ENCODE measurements around the gene LTBP3. TPM values are rescaled to one million over a fixed set of nuclear protein-coding genes. Genes with fewer than 3 reads are reported as not detected.

The LTBP3 gene
- total RNA-seq, 2 experiments from 2014 or later, result 11.2 to 13.8 TPM

DNA sequence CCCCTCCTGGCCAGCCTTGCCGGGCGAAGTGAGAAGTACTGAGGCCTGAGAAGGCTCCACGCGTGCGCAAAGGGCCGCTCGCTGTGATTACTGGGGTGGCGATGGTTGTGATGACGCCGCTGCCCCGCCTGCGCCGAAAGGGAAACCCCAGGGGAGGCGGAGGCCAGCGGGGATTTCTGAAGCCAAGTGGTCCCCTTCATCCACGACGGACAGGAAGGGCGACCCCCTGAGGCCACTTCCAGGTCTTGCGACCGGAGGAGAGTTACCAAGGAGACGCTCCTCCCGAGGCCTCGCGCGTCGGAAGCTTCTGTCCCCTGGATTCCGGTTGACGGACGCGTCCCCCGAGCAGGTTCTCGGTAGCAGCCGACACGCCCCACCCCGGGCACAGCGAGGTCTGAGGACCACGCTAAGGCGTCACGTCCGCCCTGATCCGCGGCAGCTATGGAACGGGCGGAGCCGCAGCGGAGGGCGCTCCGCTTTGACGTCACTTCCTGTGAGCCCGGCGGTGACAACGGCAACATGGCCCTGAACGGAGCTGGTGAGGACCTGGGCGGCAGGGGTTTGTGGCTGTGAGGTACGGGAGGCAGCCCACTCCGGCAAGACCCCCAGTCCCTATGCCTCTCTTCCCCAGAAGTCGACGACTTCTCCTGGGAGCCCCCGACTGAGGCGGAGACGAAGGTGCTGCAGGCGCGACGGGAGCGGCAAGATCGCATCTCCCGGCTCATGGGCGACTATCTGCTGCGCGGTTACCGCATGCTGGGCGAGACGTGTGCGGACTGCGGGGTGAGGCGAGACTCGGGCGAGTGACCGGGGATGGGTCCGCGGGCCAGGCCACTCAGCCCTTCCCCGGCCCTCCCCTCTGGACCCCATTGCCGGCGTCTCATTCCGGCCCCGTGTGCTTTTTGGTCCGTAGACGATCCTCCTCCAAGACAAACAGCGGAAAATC is 12.1 kb upstream of the LTBP3 start, which contains the start of gene ZNRD2:
ZNRD2 (plus strand) TSS at position 505 of the 946 bp plus-strand sequence; CDS start at position 520, 15 bp downstream.
- intact Hi-C loops (cut with micrococcal nuclease; ENCODE audit: unreplicated experiment), result loop anchor here (1.0 to 10.0 kb wide), 3 partner anchors 30 to 715 kb away; partner anchors contain the start of gene RELA
- TF ChIP-seq, protein P1, sequence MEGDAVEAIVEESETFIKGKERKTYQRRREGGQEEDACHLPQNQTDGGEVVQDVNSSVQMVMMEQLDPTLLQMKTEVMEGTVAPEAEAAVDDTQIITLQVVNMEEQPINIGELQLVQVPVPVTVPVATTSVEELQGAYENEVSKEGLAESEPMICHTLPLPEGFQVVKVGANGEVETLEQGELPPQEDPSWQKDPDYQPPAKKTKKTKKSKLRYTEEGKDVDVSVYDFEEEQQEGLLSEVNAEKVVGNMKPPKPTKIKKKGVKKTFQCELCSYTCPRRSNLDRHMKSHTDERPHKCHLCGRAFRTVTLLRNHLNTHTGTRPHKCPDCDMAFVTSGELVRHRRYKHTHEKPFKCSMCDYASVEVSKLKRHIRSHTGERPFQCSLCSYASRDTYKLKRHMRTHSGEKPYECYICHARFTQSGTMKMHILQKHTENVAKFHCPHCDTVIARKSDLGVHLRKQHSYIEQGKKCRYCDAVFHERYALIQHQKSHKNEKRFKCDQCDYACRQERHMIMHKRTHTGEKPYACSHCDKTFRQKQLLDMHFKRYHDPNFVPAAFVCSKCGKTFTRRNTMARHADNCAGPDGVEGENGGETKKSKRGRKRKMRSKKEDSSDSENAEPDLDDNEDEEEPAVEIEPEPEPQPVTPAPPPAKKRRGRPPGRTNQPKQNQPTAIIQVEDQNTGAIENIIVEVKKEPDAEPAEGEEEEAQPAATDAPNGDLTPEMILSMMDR (conservative IDR thresholded peaks at IDR 0.05; ENCODE audit: low read length), result peak; percentile 69
- TF ChIP-seq EZH2phosphoT487 (IDR thresholded peaks at IDR 0.05; ENCODE audit: borderline replicate concordance, low read depth, low read length), result no peak
- H4K20me1 ChIP-seq (ENCODE audit: insufficient read depth, low read length), result peaks cover 7% of the 10 kb centered on the region; the same call in 1 of the 2 replicates
- peaks cover 8% of the 10 kb centered on the region; the same call in 1 of the 2 replicates for H3K36me3 ChIP-seq (ENCODE audit: insufficient read depth, low read length)
- peak within 1 kb of the TSS; percentile 27; the same call in 1 of the 2 replicates for H2AFZ ChIP-seq (ENCODE audit: low read length)
- H3K4me1 ChIP-seq (ENCODE audit: insufficient read depth, low read length, poor library complexity, severe bottlenecking), result peaks cover 62% of the 10 kb centered on the region
- peak within 1 kb of the TSS; percentile 98 for H3K4me2 ChIP-seq (ENCODE audit: low read length)
- H3K79me2 ChIP-seq (ENCODE audit: insufficient read depth, low read depth, low read length), result peaks cover 38% of the 10 kb centered on the region
- DNase-seq (ENCODE audit: low spot score), result peak; percentile 99
- BruUV-seq (replicated peaks), result no TSS peak
- H3K9me2 ChIP-seq (ENCODE audit: insufficient read depth, low read length), result no peaks in the 10 kb centered on the region
- H3K27ac ChIP-seq (ENCODE audit: low read depth, low read length, poor library complexity, severe bottlenecking), result peak within 1 kb of the TSS; percentile 71
- ChIA-PET CTCF (ENCODE audit: unreplicated experiment) (interaction anchor here (1.1 kb wide), 1 partner anchor 18 kb away, joined by 4 read pairs; no protein-coding TSS in a partner anchor), POLR2A (interaction anchor here (0.7 to 1.1 kb wide), 2 partner anchors 14 to 145 kb away, joined by 3 read pairs; no protein-coding TSS in a partner anchor)
- H3K4me3 ChIP-seq (ENCODE audit: low read depth, low read length, poor library complexity, severe bottlenecking), result peak within 1 kb of the TSS; percentile 94
- no peaks in the 10 kb centered on the region for H3K9me3 ChIP-seq (ENCODE audit: low read length)

DNA sequence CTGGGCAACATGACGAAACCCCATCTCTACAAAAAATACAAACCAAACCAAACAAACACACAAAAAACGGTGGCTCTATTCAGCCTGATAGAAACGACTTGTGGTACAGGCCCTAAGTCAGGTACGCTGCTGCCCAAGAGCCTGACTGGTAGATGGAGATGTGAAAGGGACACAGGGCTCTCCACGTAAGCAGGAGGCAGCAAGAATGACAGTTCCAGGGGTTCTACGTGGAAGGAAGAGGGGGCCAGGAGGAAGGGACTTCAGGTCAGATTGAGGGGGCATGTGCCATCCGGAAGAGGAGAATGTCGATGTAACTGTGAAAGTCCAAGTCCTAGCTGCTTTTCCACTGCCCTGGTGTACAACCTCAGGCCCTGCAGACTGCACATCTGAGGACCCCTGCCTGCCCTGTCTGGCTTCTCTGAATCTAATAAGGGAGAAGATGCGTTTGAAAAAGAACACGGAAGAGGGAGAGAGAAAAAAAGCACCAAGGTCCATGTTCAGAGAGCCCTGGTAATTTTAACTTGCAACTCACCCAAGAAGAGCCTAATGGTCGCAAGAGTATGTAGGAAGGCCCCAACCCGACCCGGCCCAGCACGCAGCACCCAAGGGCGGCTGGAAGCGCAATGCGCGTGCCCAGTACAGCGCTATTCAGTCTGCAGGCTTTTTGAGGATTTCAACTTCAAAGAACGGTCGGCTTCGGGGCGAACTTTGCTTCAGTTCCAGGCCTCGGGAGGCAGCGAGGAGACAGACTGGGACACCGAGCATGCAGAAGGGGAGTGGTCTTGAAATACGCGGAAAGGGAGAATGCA is 11.2 kb upstream of the LTBP3 start:
- Histone ChIP-seq H3K4me2 (ENCODE audit: low read length) (peak overlapping the region; percentile 94), H2AFZ (ENCODE audit: low read length) (peak overlapping the region; percentile 27; the same call in 1 of the 2 replicates), H3K4me3 (ENCODE audit: low read depth, low read length, poor library complexity, severe bottlenecking) (peak overlapping the region; percentile 94), H3K4me1 (ENCODE audit: insufficient read depth, low read length, poor library complexity, severe bottlenecking) (peaks cover 55% of the 10 kb centered on the region), H3K9me2 (ENCODE audit: insufficient read depth, low read length) (no peaks in the 10 kb centered on the region), H3K79me2 (ENCODE audit: insufficient read depth, low read depth, low read length) (peaks cover 38% of the 10 kb centered on the region), H3K36me3 (ENCODE audit: insufficient read depth, low read length) (peaks cover 8% of the 10 kb centered on the region; the same call in 1 of the 2 replicates), H3K27ac (ENCODE audit: low read depth, low read length, poor library complexity, severe bottlenecking) (peak overlapping the region; percentile 71), H3K9me3 (ENCODE audit: low read length) (no peaks in the 10 kb centered on the region), H4K20me1 (ENCODE audit: insufficient read depth, low read length) (peaks cover 7% of the 10 kb centered on the region; the same call in 1 of the 2 replicates)
- ChIA-PET POLR2A (interaction anchor here (1.1 kb wide), 1 partner anchor 15 kb away, joined by 3 read pairs; no protein-coding TSS in a partner anchor), CTCF (ENCODE audit: unreplicated experiment) (interaction anchor here (1.1 kb wide), 1 partner anchor 19 kb away, joined by 4 read pairs; no protein-coding TSS in a partner anchor)
- intact Hi-C loops (cut with micrococcal nuclease; ENCODE audit: unreplicated experiment), result no loop called here
- BruUV-seq (replicated peaks), result TSS peak; percentile 72
- DNase-seq (ENCODE audit: low spot score), result no peak
- no peak for TF ChIP-seq EZH2phosphoT487 (IDR thresholded peaks at IDR 0.05; ENCODE audit: borderline replicate concordance, low read depth, low read length)
- TF ChIP-seq, protein P1 (conservative IDR thresholded peaks at IDR 0.05; ENCODE audit: low read length), result no peak

All from OCI-LY7 (cell line).